Measurements from ENCODE around the gene DICER1.
A peak's percentile ranks its signal among the peaks of the same experiment; 100 is the strongest.
"Not testable (repeated sequence)": the region's sequence is repeated elsewhere in the genome, so short reads cannot be mapped to it uniquely, and the experiment has no call there.

The DICER1 gene, protein sequence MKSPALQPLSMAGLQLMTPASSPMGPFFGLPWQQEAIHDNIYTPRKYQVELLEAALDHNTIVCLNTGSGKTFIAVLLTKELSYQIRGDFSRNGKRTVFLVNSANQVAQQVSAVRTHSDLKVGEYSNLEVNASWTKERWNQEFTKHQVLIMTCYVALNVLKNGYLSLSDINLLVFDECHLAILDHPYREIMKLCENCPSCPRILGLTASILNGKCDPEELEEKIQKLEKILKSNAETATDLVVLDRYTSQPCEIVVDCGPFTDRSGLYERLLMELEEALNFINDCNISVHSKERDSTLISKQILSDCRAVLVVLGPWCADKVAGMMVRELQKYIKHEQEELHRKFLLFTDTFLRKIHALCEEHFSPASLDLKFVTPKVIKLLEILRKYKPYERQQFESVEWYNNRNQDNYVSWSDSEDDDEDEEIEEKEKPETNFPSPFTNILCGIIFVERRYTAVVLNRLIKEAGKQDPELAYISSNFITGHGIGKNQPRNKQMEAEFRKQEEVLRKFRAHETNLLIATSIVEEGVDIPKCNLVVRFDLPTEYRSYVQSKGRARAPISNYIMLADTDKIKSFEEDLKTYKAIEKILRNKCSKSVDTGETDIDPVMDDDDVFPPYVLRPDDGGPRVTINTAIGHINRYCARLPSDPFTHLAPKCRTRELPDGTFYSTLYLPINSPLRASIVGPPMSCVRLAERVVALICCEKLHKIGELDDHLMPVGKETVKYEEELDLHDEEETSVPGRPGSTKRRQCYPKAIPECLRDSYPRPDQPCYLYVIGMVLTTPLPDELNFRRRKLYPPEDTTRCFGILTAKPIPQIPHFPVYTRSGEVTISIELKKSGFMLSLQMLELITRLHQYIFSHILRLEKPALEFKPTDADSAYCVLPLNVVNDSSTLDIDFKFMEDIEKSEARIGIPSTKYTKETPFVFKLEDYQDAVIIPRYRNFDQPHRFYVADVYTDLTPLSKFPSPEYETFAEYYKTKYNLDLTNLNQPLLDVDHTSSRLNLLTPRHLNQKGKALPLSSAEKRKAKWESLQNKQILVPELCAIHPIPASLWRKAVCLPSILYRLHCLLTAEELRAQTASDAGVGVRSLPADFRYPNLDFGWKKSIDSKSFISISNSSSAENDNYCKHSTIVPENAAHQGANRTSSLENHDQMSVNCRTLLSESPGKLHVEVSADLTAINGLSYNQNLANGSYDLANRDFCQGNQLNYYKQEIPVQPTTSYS (N-terminal part only)

DNA sequence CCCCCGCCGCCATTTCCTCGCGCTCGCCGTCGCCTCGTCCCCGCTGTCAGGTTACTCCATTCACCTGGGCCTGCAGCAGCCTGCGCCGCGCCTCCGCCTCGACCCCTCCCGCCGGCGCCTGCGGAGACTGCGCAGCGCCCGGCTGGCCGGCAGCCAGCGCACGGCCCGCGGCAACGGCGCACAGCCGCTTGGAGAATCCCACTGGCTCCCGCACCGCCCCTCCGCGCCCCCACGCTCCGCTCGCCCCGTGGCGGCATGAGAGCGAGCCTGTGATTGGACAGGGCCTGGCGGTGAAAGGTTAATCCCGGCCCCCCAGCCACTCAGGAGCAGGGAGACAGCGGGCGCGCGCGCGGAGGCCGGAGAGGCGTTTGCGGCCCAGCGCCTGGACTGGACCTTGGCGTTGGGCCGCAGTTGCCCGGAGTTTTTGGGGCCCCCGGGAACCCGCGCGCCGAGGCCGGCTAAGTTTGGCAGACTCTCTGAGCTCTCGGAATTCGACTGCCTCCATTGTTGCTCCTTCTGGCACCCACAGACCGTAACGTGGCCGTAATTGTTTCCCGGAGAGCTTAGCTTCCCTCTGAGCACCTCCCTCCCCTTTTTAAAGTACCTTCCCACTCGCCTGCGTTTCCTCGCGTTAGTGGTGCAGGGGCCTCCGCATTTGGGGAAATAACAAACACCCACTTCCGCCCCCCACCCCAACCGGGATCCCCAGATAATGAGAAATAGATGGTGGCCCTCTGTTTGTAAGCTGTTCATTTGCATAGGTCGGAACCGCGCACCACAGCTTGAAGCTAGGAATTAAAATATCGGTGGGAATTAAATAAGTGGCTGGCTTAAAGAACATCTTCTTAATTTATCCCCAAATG, at the start of gene DICER1:
Gene DICER1, minus strand, starts transcription at position 203 of the 863 bp plus-strand sequence. CDS start 24,071 bp downstream, outside the sequence.
- DNase-seq, result peak; percentile 95

DNA sequence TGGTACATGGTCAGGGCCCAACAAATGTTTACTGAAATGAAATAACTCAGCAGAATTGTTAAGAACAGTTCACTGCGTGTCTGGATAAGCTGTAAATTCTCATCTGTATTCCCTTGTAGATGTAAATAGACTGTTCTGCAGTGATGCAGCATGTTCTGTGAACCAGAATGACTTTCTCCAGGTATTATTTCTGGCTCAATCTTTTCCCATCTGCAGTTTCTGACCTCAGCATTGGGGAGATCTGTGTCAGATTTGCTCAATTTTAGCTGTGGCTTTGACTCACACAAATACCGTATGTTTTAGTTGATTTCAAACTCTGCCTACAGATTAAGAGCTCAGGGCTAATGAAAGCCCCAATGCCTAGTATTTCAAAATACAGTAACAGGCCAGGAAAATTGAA, 49.2 kb upstream of the DICER1 start:
- DNase-seq, result no peak

DNA sequence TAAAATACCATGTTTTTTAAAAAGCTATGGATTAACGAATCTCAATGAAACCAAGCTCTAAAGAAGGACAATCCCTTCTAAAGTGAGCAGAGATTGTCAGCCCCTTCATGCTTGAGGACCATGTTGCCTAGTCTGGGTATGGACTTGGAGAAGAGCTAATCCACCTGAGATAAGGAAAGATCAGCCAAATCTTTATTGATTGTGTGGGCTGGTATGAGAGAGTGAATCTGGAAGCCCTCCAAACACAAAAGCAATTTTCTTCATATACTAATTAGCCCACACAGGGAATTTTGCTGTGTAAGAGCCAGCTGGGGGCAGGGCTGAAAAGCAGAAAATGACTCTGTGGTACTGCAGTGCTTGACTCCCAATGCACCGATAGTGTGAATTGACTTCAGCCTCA, 47.4 kb upstream of the DICER1 start:
- DNase-seq, result no peak

DNA sequence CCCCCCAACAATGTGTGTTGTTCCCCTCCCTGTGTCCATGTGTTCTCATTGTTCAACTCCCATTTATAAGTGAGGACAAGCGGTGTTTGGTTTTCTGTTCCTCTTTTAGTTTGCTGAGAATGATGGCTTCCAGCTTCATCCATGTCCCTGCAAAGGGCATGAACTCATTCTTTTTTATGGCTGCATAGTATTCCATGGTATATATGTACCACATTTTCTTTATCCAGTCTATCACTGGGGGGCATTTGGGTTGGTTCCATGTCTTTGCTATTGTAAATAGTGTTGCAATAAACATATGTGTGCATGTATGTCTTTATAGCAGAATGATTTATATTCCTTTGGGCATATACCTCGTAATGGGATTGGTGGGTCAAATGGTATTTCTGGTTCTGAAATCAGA, 44.4 kb upstream of the DICER1 start:
- not testable (repeated sequence) for DNase-seq

DNA sequence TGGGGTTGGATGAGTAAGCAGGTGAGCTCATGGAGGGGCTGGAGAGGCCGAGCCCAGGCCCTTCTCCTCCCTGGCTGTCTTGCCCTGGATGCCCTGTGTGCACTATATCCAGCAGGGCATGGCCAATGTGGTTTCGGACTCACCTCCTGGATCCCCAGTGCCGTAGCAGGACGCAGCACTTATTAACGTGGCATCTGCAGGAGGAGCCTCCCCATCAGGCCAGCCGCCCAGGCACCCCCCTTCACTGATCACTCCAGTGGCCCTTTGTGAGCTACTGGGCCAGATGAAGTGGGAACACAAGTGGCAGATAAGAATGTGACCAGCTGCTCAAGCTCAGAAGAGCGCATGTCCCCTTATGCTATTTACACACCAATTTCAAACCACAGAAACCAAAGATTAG, 43.1 kb upstream of the DICER1 start:
- DNase-seq, result no peak

DNA sequence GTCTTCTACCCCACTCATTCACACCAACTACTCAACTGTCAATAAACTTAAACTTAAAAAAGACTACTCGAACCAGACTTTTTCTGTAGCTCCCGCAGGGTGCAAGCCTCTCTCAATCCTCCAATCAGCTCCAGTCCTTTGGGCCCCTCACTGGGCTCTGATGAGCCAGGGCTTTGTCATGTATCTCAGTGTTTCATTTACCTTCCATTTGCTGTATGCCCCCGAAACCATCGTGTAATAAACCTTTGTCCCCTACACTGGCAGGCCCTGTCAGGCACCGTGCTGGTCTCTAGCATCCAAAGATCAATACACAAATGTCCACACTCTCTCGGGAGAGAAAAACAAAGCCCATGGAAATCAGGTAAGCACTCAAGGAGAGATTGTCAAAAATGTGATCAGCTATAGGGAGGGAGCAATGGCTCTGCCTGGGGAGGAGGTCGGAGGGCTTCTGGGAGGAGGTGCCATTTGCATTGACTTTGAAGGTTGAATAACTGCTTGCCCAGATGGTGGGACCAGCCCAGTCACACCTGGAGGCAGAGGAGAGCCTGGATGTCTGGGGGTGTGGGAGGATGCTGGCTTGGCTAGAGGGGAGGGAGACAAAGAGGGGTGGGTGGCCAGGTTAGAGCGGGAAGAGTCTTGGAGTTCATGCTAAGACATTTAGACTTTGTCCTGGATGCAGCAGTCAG, 42.1 kb upstream of the DICER1 start:
- DNase-seq, result no peak

DNA sequence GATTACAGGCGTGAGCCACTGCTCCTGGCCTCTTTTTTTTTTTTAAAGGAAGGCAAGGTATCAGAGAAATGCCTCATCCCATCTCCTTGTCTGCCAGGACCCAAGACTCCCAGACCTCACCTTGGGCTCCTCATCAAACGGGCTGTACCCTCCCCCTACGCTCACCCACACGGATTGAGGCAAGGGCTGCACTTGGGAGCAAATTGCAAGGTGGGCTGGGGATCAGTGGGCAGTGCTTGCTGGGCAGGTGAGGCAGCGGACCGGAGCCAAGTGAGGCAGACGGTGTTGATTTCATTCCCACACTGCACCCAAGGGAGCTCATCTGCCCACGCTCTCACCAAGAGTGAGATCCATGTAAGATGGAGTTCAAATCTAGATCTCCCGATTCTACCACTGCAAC, 41.0 kb upstream of the DICER1 start:
- DNase-seq, result no peak

DNA sequence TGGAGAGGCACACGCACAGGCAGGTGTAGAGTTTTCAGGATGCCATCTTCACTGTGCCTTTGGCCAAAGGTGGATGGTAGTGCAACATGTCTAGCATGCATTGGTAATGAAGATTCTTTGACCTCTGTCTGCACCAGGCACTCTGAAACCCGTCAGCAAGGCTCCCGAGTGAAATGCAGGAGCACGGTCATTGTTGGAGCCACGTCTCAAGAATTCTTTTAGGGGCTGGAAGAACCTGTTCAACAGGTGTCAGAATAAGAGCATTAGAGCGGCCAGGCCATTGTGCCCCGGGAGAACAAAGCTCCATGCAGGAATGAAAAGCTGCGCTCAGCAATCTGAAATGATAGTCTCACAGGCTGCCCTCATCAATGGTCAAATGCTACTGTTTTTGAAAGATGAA, 40.2 kb upstream of the DICER1 start:
- DNase-seq, result no peak

DNA sequence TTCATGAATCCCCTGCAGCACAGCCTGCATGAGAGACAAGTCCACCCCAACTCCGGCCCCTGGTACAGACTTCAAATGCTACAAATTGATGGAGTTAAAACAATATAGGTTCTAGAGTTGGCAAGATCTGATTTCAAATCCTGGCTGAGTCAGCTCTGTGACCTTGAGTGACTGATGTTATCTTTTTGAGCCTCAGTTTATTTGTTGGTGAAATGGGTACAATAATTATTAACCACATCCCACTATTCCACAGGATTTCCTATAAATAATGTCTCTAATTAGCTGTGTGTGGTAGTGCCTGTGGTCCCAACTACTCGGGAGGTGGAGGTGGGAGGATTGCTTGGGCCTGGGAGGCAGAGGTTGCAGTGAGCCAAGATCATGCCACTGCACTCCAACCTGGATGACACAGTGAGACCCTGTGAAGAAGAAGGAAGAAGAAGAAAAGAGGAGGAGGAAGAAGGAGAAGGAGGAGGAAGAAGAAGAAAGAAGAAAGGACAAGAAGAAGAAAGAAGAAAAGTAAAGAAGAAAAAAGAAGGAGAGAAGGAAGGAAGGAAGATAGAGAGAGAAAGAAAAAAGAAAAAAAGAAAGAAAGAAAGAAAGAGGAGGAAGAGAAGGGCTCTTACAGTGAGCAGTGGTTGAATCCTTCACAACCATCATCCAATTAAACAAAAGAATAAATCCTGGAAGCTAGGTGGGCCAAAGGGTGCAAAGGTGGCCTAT, 39.7 kb upstream of the DICER1 start:
- no peak for DNase-seq

DNA sequence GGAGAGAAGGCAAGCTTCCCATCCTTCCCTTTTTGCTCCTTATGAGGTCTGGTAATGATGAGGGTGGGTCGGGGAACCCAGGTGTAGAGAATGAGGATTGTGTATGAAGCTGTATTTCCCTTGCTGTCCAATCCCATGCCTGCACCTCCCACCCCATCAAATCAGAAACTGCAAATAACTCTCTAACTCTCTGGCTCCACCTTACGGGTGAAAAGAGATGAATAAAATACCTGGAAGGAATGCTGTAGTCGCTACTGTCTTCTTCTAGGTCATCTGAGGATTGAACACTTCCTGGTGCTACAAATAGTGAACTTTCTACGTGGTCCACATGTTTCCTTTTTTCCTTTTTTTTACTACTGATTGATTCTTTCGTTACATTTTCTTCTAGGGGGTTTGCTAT, 38.9 kb upstream of the DICER1 start:
- peak; percentile 20 for DNase-seq

DNA sequence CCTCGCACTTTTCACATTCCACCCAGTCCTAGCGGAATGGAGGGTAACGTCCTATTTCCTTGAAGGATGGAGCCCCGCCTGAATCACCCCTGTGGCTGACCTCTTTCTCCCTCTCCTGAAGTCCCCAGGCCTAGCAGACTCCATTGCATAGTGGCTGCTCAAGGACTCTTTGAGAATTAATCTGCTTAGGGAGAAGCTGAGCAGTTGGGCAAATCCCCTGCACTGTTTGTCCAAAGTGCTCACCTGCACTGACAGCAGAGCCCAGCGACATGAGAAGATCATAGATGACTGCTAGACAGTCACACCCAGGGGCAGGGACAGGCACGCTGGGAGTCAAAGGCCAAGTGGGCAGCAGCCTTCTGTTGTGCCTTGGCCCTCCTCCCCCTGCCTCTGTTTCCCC, 37.7 kb upstream of the DICER1 start:
- DNase-seq, result no peak

DNA sequence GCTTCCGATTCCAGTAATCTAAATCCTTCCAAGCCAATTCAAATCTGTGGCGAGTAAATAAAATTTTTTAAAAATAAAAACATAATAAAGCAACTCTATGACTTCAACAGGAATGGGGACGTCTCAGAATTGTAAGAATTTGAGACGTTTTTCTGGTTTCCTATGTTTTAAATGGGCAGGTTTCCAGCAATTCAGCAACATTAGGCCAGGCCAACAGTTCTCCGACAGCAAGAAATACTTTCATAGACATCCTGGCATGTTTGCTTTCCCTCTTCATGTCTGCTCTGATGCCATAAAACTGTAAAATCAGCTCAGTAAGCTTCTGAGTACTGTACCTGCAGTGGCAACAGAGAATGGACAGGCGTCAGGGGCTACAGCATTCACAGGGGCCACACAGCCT, 35.8 kb upstream of the DICER1 start:
- DNase-seq, result no peak

DNA sequence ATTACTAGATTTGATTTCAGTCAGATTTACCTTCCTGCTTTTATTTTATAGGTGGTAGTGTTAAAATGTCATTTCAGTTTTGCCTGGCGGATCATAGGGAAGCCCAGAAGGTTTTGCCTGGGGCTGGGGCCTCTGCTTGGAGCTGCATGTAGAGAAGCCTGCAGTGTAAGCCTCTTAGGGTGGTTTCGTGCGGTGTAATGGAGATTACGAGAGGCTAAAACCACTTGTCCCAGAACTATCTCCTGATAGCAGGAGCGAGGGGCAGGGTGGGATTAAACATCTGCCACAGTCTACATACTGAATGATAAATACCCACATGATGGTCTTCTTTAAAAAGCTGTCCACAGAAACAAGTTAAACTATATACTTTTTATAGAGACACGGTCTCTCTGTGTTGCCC, 35.0 kb upstream of the DICER1 start:
- DNase-seq, result no peak

DNA sequence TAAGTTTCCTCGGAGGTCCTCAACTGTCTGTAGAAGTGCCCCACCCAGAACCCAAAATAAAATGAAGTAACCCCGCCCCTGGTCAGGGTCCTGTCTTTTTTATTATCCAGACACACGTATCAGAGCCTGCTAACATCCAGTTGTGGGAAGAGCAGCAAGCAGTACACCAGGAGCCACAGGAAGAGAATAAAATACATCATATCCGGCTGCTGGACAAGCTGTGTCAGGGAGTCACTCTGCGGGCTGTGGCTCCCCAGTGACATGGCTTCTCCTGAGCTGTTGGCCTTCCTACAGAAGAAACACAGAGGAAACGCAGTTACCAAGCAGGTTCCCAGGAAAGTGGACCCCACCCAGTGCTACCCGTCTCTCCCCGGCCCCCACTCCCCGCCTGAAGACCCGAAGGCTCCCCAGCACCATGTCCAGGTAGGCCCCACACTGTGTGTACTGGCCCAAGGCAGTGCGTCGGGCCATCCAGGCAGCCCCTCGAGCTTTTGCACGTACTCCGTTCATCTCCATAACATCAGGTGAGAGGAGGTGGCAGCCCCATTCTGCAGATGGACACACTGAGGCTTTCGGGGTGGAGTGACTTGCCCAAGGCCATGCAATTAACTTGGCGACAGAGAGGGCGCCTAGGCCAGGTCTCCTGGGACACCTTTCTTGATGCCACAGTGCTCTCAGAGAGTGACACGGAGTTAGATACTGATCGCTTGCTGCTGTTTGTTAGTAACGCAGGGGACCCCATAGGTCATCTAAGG, 34.3 kb upstream of the DICER1 start:
- DNase-seq, result no peak

DNA sequence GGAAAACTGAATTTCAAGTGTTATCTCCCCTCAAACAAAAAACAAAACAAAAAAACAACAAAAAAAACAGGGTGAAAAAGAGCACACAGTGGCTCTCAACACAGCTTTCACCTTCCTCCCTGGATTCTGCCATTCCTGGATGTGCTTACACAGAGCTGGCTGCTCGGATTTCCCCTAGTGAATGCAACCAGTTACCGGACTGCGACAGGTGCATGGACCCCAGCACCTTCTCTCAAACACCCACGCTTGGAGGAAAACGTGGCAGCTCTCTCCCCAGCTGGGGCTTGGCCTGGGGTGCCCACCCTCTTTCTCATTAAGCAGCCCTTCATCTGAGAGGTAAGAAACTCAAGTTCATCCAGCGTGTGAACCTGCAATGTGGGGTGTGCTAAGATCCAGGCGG, 33.5 kb upstream of the DICER1 start:
- no peak for DNase-seq

DNA sequence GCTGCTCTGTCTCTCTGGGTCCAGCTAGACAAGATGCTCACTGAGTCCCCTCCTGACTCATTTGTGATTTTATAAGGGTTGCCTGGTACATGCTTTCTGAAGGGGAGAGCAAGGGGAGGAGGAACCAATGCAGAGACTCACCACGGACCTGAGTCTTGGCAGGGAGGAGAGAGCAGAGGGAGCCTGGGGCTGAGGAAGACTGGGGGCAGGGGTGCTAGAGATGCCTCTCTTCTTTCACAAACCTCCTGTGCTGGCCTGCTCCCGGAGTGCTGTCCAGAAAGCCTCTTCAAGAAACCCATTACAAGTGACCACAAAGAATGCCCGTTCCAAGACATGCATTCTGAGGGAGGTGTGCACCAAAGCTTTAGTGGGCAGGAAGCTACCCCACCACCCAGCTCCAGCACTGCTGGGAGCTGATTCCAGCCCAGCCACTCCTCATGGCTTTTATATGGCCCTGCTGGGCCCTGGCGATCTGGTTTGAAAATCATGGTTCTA, 33.1 kb upstream of the DICER1 start:
- DNase-seq, result no peak

DNA sequence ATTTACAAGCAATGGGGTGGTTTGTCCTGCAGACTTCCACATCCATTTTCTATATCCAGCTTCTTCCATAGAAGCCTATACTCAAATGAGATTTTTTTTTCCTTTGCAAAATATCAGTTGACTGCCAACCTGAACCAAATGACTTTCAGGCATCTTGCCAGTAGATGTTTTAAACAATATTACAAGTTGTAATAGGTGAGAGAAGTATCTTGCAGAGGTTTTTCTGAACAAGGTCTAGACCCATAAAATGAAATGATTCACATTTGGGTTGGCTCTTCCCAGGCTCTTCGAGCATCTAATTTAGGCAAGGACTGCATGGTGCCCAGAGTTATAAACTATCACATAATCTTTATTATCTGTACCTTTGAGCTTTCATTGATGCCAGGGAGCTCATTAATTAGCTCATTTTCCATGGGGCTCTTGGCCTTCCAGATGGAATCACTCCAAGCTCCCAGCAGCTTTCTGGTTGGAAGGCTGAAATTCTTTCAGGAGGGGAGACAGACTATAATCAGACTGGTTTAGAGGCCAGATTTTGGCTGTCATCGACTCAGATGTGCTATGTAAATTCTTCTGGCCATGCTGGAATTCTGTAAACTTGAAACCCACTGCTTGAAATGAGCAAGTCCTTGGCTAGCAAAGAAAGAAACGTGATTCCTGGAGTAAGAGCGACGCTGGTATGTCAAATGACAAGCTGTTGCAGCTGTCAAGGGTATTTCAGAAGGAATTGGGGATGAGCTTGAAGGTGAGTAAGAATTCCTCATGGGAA, 32.2 kb upstream of the DICER1 start:
- no peak for DNase-seq

DNA sequence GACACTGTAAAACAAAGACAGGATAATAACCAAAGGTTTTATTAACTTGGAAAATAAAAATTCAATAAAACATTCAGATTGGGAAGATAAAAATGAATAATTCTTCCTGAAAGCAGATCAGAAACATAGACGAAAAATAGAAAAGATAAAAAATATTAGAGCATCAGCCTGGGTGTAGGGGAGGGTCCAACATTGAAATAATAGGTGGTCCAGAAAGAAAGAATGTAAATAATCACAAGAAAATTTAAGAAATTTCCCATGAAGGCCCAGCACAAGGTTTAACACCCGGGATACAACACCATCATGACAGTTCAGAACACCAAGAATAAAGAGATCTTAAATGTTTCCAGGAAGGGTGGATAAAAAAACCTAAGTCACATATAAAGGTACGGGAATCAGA, 31.1 kb upstream of the DICER1 start:
- DNase-seq, result no peak

DNA sequence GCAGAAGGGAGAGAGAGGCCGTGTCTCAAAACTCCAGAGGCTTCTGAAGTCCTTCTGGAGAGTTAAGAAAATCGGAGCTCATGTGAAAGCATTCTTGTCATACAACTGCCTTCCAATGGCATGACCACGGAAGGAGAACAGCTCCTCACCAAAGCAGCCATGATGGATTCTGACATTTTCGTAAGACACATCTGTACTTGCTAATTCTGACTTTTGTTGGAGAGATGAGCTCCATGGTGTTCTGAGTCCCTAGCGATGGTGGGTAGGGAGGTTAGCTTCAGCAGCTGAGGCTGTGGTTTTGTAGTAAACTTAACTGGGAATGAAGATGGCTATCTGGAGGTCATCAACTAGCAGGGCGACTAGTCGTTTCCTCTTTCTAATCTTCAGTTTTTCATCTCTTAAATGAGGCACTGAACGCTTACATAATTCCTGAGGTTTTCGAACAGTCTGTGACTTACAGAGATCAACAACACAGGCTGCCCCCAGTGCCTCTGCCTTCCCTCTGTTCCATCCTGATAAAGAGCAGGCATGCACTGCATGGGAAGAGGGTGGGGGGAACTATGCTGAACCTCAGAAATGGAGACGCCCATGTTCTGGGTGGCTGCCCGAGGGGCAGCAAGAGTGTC, 28.6 kb upstream of the DICER1 start:
- DNase-seq, result no peak
